CD4-positive, alpha-beta T cell treated with Interleukin-12 subunit alpha and Interleukin-12 subunit beta, for 1 hour (primary cell): Measurements from ENCODE around the gene CYP27C1.
"Not testable (repeated sequence)": the region's sequence is repeated elsewhere in the genome, so short reads cannot be mapped to it uniquely, and the experiment has no call there.

ENCODE experiments used
- DNase-seq: peaks from one replicate; pipeline ENCODE4 v3.0.0-alpha.2; 2020

The CYP27C1 gene

GRCh38 chr2:127220102-127220767 is at the start of gene CYP27C1:
Gene CYP27C1, minus strand, starts transcription at chr2:127220299. Its CDS starts 29 bp downstream, at chr2:127220270.
- DNase-seq: no peak

GRCh38 chr2:127261804-127262406 is 41.8 kb upstream of the CYP27C1 start:
- no peak for DNase-seq

- DNase-seq: no peak
Measured at GRCh38 chr2:127259355-127259754, 39.3 kb upstream of the CYP27C1 start.

GRCh38 chr2:127256866-127257265 is 36.8 kb upstream of the CYP27C1 start:
- no peak for DNase-seq

GRCh38 chr2:127256381-127256780 is 36.3 kb upstream of the CYP27C1 start:
- no peak for DNase-seq

- no peak for DNase-seq
Measured at GRCh38 chr2:127255721-127256120, 35.6 kb upstream of the CYP27C1 start.

- no peak for DNase-seq
Measured at GRCh38 chr2:127255146-127255545, 35.0 kb upstream of the CYP27C1 start.

- DNase-seq: no peak
Measured at GRCh38 chr2:127254386-127254981, 34.4 kb upstream of the CYP27C1 start.

GRCh38 chr2:127241184-127241583 is 21.1 kb upstream of the CYP27C1 start:
- not testable (repeated sequence) for DNase-seq

GRCh38 chr2:127239395-127239794 is 19.3 kb upstream of the CYP27C1 start:
- DNase-seq: no peak

GRCh38 chr2:127237768-127238167 is 17.7 kb upstream of the CYP27C1 start:
- not testable (repeated sequence) for DNase-seq

- no peak for DNase-seq
Measured at GRCh38 chr2:127235082-127235702, 15.1 kb upstream of the CYP27C1 start.

GRCh38 chr2:127233710-127234109 is 13.6 kb upstream of the CYP27C1 start:
- no peak for DNase-seq

GRCh38 chr2:127231130-127231865 is 11.2 kb upstream of the CYP27C1 start:
- DNase-seq: no peak

GRCh38 chr2:127229555-127229954 is 9.5 kb upstream of the CYP27C1 start:
- no peak for DNase-seq

- no peak for DNase-seq
Measured at GRCh38 chr2:127228102-127228501, 8.0 kb upstream of the CYP27C1 start.

GRCh38 chr2:127227264-127227660 is 7.2 kb upstream of the CYP27C1 start:
- not testable (repeated sequence) for DNase-seq

GRCh38 chr2:127226520-127227263 is 6.6 kb upstream of the CYP27C1 start:
- no peak for DNase-seq

GRCh38 chr2:127226132-127226519 is 6.0 kb upstream of the CYP27C1 start:
- no peak for DNase-seq

- DNase-seq: no peak
Measured at GRCh38 chr2:127225186-127225960, 5.3 kb upstream of the CYP27C1 start.

- DNase-seq: not testable (repeated sequence)
Measured at GRCh38 chr2:127224135-127224534, 4.0 kb upstream of the CYP27C1 start.
